Nephron progenitor cell (in vitro differentiated cells): Measurements from ENCODE around the gene LAMTOR5.

Source experiments
- DNase-seq: peaks from one replicate; pipeline ENCODE4 v3.0.0; 2021
- H3K27ac Mint-ChIP-seq: 2 replicates; pipeline ENCODE4 v1.8.0; 2021; ENCODE audit warnings: mild to moderate bottlenecking, moderate library complexity, mixed read lengths
- H3K27me3 Mint-ChIP-seq: 2 replicates; pipeline ENCODE4 v1.8.0; 2021; ENCODE audit warnings: mild to moderate bottlenecking, low read depth, mixed read lengths; ENCODE audit not compliant: poor library complexity
- H3K36me3 Mint-ChIP-seq: 2 replicates; pipeline ENCODE4 v1.8.0; 2021; ENCODE audit warnings: low read depth, mixed read lengths
- H3K4me1 Mint-ChIP-seq: 2 replicates; pipeline ENCODE4 v1.8.0; 2021; ENCODE audit warnings: mixed read lengths
- H3K4me3 Mint-ChIP-seq: 2 replicates; pipeline ENCODE4 v1.8.0; 2021; ENCODE audit warnings: mild to moderate bottlenecking, moderate library complexity, mixed read lengths
- H3K9me3 Mint-ChIP-seq: 2 replicates; pipeline ENCODE4 v1.8.0; 2021; ENCODE audit warnings: mild to moderate bottlenecking, moderate library complexity, mixed read lengths
- CTCF ChIP-seq: fragments of 200-600 bp; sonication (generic); IDR thresholded peaks from 2 replicates; pipeline ENCODE4 v1.5.0; 2021; ENCODE audit warnings: antibody characterized with exemption

Gene LAMTOR5

GRCh38 chr1:110433803-110434202, 26.3 kb upstream of the LAMTOR5 start:
- TF ChIP-seq CTCF, result no peak
- H3K27me3 Mint-ChIP-seq, result peaks cover 19% of the 10 kb centered on the region
- no peak overlapping the region for H3K4me3 Mint-ChIP-seq
- H3K4me1 Mint-ChIP-seq, result peaks cover 75% of the 10 kb centered on the region
- H3K36me3 Mint-ChIP-seq, result no peaks in the 10 kb centered on the region
- no peak overlapping the region for H3K27ac Mint-ChIP-seq
- no peaks in the 10 kb centered on the region for H3K9me3 Mint-ChIP-seq
- DNase-seq, result peak; percentile 44

GRCh38 chr1:110433213-110433612, 25.7 kb upstream of the LAMTOR5 start:
- no peaks in the 10 kb centered on the region for H3K36me3 Mint-ChIP-seq
- no peak overlapping the region for H3K4me3 Mint-ChIP-seq
- DNase-seq, result no peak
- no peak for TF ChIP-seq CTCF
- no peaks in the 10 kb centered on the region for H3K9me3 Mint-ChIP-seq
- H3K27me3 Mint-ChIP-seq, result peaks cover 14% of the 10 kb centered on the region
- no peak overlapping the region for H3K27ac Mint-ChIP-seq
- peaks cover 69% of the 10 kb centered on the region for H3K4me1 Mint-ChIP-seq

- DNase-seq, result no peak
- H3K27ac Mint-ChIP-seq, result no peak overlapping the region
- H3K36me3 Mint-ChIP-seq, result no peaks in the 10 kb centered on the region
- peaks cover 56% of the 10 kb centered on the region for H3K4me1 Mint-ChIP-seq
- H3K9me3 Mint-ChIP-seq, result no peaks in the 10 kb centered on the region
- no peak for TF ChIP-seq CTCF
- no peak overlapping the region for H3K4me3 Mint-ChIP-seq
- peaks cover 11% of the 10 kb centered on the region for H3K27me3 Mint-ChIP-seq
Measured at GRCh38 chr1:110430901-110431300, 23.4 kb upstream of the LAMTOR5 start.

GRCh38 chr1:110430366-110430765, 22.9 kb upstream of the LAMTOR5 start:
- no peaks in the 10 kb centered on the region for H3K9me3 Mint-ChIP-seq
- peaks cover 11% of the 10 kb centered on the region for H3K27me3 Mint-ChIP-seq
- no peak overlapping the region for H3K27ac Mint-ChIP-seq
- H3K4me3 Mint-ChIP-seq, result no peak overlapping the region
- peaks cover 56% of the 10 kb centered on the region for H3K4me1 Mint-ChIP-seq
- DNase-seq, result no peak
- TF ChIP-seq CTCF, result no peak
- no peaks in the 10 kb centered on the region for H3K36me3 Mint-ChIP-seq

DNA sequence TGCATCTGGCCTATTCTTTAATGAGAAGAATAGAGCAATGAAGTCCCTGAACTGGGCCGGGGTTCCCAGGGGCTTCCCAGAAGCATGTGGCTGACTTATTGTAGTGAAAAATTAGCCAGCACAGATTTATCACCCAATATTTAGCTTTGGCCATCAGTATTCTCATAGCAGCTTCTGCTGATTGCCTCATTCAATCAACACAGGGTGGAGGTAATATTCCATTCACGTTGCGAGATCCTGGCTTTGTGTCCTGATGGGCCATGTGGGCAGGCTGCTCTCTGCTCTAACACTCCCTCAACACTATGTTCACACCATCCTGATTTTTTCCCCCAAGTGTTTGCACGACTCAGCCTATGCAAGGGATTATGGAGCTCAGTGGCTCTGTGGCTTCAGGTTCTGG, 21.5 kb upstream of the LAMTOR5 start:
- H3K36me3 Mint-ChIP-seq, result no peaks in the 10 kb centered on the region
- H3K4me1 Mint-ChIP-seq, result peaks cover 53% of the 10 kb centered on the region
- peaks cover 9% of the 10 kb centered on the region for H3K27me3 Mint-ChIP-seq
- DNase-seq, result no peak
- no peaks in the 10 kb centered on the region for H3K9me3 Mint-ChIP-seq
- H3K4me3 Mint-ChIP-seq, result no peak overlapping the region
- H3K27ac Mint-ChIP-seq, result no peak overlapping the region
- TF ChIP-seq CTCF, result no peak

DNA sequence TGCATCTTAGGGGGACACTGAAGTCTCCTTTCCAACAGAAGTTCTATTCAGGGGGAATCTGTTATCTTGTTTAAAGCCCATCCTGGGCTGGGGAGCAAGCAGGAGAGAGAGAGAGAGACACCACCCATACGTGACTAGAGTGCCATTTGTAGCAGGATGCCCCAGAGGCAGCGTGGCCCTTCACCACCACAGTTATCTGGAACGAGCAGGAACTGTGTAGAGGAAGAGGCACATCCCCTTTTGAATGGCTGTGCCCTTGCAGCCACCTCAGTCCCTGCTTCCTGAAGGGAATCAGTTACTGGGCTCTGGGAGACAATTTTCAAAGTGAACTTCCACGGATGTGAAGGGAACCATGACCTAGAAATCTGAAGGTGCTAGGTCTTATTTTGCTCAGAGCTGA, 19.4 kb upstream of the LAMTOR5 start:
- no peak for DNase-seq
- H3K27ac Mint-ChIP-seq, result peak overlapping the region; percentile 10
- TF ChIP-seq CTCF, result no peak
- peaks cover 7% of the 10 kb centered on the region for H3K27me3 Mint-ChIP-seq
- H3K4me3 Mint-ChIP-seq, result no peak overlapping the region
- H3K4me1 Mint-ChIP-seq, result peaks cover 39% of the 10 kb centered on the region
- no peaks in the 10 kb centered on the region for H3K36me3 Mint-ChIP-seq
- peaks cover 2% of the 10 kb centered on the region for H3K9me3 Mint-ChIP-seq
